Measurements from ENCODE around the gene ASPG.
A peak's percentile ranks its signal among the peaks of the same experiment; 100 is the strongest.

Gene ASPG

DNA sequence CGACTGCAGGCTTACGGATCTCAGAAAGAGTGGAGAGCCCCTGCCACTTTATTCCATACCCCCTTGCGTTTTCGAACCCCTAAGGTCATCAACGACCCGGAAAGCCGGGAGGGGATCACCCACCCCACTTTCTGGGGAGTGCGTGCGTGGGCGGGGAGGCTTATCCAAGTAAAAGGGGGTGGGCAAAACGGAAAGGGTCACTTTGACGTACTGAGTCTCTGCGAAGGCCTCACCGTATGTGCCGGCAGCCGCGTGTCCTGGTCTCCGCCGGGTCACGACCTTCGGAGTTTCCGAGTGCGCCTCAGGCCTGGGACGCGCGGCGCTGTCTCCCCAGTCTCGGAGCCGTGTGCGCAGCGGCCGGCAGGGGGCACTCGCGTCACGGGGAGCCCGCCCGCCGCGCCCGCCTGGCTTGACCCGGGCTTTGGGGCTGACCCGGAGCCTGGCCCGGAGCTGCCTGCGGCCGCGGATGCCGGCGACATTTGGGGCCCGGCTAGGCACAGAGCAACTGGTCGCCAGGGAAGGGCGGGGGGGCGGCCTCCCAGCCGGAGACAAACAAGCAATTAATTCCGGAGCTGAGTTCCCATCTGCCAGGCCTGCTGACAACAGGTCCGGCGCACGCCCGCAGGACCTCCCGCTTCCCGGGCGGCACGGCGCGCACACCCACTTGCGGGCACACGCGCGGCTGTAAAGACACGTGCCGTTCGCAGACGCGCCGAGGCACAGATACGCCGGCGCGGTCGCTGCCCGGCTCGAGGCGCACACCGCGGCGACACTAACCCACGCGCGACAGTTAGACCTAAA lies 52.0 kb downstream of the ASPG start (continued):
- TF ChIP-seq PRDM2 (tag by site-specific recombination; IDR thresholded peaks at IDR 0.05; ENCODE audit: borderline replicate concordance): 0 out of 2 replicates have a peak, but pooled peaks have one; percentile 58
- no peak for TF ChIP-seq MEIS1 (CRISPR knock-in tag; IDR thresholded peaks at IDR 0.05; ENCODE audit: borderline replicate concordance)
- TF ChIP-seq SP2 (tag by site-specific recombination; IDR thresholded peaks at IDR 0.05): no peak
- TF ChIP-seq ZNF777 (tag by site-specific recombination; IDR thresholded peaks at IDR 0.05; ENCODE audit: borderline replicate concordance): no peak; the same call in 1 of the 2 replicates
- TF ChIP-seq ZNF362 (tag by site-specific recombination; IDR thresholded peaks at IDR 0.05): no peak
- no peak for TF ChIP-seq ZNF223 (tag by site-specific recombination; IDR thresholded peaks at IDR 0.05)
- peak; percentile 96 for TF ChIP-seq ZNF335 (tag by site-specific recombination; conservative IDR thresholded peaks at IDR 0.05)
- no peak for TF ChIP-seq ZNF785 (tag by site-specific recombination; IDR thresholded peaks at IDR 0.05)
- TF ChIP-seq ZBTB48 (tag by site-specific recombination; IDR thresholded peaks at IDR 0.05): no peak
- no peak for TF ChIP-seq TCF7L2 (IDR thresholded peaks at IDR 0.05; ENCODE audit: borderline replicate concordance, low read depth, low read length)
- TF ChIP-seq GLIS1 (tag by site-specific recombination; IDR thresholded peaks at IDR 0.05): peak; percentile 77
- TF ChIP-seq OSR2 (tag by site-specific recombination; IDR thresholded peaks at IDR 0.05): 0 out of 2 replicates have a peak, but pooled peaks have one; percentile 9
- TF ChIP-seq YY2 (tag by site-specific recombination; IDR thresholded peaks at IDR 0.05): no peak
- TF ChIP-seq ZNF529 (tag by site-specific recombination; IDR thresholded peaks at IDR 0.05; ENCODE audit: insufficient replicate concordance): no peak
- no peak for TF ChIP-seq ZNF311 (tag by site-specific recombination; IDR thresholded peaks at IDR 0.05; ENCODE audit: borderline replicate concordance)
- peak; percentile 74 for TF ChIP-seq ZFHX2 (tag by site-specific recombination; conservative IDR thresholded peaks at IDR 0.05)
- no peak for TF ChIP-seq ZNF560 (tag by site-specific recombination; IDR thresholded peaks at IDR 0.05; ENCODE audit: borderline replicate concordance)
- TF ChIP-seq ZNF580 (tag by site-specific recombination; IDR thresholded peaks at IDR 0.05): no peak
- TF ChIP-seq ZNF202 (tag by site-specific recombination; IDR thresholded peaks at IDR 0.05; ENCODE audit: borderline replicate concordance): no peak
- no peak for TF ChIP-seq ZXDB (tag by site-specific recombination; IDR thresholded peaks at IDR 0.05)
- 0 out of 2 replicates have a peak, but pooled peaks have one; percentile 56 for TF ChIP-seq ZNF600 (tag by site-specific recombination; IDR thresholded peaks at IDR 0.05)
- no peak for TF ChIP-seq ZNF324 (tag by site-specific recombination; IDR thresholded peaks at IDR 0.05)
- TF ChIP-seq ZFP3 (tag by site-specific recombination; IDR thresholded peaks at IDR 0.05; ENCODE audit: low read depth): no peak
- TF ChIP-seq ZNF473 (tag by site-specific recombination; IDR thresholded peaks at IDR 0.05): no peak
- TF ChIP-seq ZNF830 (tag by site-specific recombination; IDR thresholded peaks at IDR 0.05; ENCODE audit: low read depth): no peak
- no peak for TF ChIP-seq ZNF169 (tag by site-specific recombination; IDR thresholded peaks at IDR 0.05)
- TF ChIP-seq ZNF596 (tag by site-specific recombination; IDR thresholded peaks at IDR 0.05): no peak
- peak; percentile 99 for TF ChIP-seq ZBTB8A (tag by site-specific recombination; IDR thresholded peaks at IDR 0.05)
- TF ChIP-seq ZSCAN23 (tag by site-specific recombination; IDR thresholded peaks at IDR 0.05): no peak
- no peak for TF ChIP-seq YY1 (tag by site-specific recombination; IDR thresholded peaks at IDR 0.05)
- TF ChIP-seq SETDB1 (IDR thresholded peaks at IDR 0.05; ENCODE audit: insufficient read length, low read length): peak; percentile 16
- TF ChIP-seq ZNF341 (tag by site-specific recombination; IDR thresholded peaks at IDR 0.05; ENCODE audit: low read depth): no peak; the same call in 1 of the 2 replicates
- no peak for TF ChIP-seq ZNF548 (tag by site-specific recombination; IDR thresholded peaks at IDR 0.05)
- TF ChIP-seq SCRT2 (tag by site-specific recombination; IDR thresholded peaks at IDR 0.05): peak; percentile 99
- no peak for TF ChIP-seq ZNF514 (tag by site-specific recombination; IDR thresholded peaks at IDR 0.05)
- peak; percentile 54; the same call in 1 of the 2 replicates for TF ChIP-seq ZNF2 (tag by site-specific recombination; IDR thresholded peaks at IDR 0.05)

All from HEK293 (cell line).